HG03064 (cell line): ENCODE measurements around the gene NBPF19.
"Not testable (repeated sequence)": the region's sequence is repeated elsewhere in the genome, so short reads cannot be mapped to it uniquely, and the experiment has no call there.

Experiments
- ATAC-seq: cut with Tn5 transposase; IDR thresholded peaks from one replicate; pipeline ENCODE4 v1.9.1; 2021; ENCODE audit warnings: low read depth; ENCODE audit not compliant: unreplicated experiment

The NBPF19 gene, protein sequence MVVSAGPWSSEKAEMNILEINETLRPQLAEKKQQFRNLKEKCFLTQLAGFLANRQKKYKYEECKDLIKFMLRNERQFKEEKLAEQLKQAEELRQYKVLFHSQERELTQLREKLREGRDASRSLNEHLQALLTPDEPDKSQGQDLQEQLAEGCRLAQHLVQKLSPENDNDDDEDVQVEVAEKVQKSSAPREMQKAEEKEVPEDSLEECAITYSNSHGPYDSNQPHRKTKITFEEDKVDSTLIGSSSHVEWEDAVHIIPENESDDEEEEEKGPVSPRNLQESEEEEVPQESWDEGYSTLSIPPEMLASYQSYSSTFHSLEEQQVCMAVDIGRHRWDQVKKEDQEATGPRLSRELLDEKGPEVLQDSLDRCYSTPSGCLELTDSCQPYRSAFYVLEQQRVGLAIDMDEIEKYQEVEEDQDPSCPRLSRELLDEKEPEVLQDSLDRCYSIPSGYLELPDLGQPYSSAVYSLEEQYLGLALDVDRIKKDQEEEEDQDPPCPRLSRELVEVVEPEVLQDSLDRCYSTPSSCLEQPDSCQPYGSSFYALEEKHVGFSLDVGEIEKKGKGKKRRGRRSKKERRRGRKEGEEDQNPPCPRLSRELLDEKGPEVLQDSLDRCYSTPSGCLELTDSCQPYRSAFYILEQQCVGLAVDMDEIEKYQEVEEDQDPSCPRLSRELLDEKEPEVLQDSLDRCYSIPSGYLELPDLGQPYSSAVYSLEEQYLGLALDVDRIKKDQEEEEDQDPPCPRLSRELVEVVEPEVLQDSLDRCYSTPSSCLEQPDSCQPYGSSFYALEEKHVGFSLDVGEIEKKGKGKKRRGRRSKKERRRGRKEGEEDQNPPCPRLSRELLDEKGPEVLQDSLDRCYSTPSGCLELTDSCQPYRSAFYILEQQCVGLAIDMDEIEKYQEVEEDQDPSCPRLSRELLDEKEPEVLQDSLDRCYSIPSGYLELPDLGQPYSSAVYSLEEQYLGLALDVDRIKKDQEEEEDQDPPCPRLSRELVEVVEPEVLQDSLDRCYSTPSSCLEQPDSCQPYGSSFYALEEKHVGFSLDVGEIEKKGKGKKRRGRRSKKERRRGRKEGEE (N-terminal part only)

DNA sequence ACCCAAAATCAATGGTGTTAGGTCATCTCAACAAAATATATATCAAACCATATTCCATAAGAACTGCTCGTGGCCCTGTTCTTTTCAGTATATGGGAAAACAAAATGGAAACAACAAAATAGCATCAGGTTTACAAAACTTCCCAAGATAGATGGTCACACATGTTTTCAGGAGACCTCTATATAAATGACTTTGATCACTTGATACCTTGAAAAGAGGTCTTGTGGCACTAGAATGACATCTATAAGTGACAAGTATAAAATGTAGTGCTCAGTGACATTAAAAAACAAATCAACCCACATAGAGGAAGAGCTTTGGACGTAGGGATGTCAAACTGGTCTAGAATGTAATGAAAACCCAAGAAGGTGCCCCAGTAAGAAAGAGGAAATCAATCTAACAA, at the start of gene NBPF19:
TSS of gene NBPF19 (plus strand) at position 301 of the 400 bp plus-strand sequence. CDS start 888 bp downstream, outside the sequence.
- ATAC-seq = not testable (repeated sequence)

DNA sequence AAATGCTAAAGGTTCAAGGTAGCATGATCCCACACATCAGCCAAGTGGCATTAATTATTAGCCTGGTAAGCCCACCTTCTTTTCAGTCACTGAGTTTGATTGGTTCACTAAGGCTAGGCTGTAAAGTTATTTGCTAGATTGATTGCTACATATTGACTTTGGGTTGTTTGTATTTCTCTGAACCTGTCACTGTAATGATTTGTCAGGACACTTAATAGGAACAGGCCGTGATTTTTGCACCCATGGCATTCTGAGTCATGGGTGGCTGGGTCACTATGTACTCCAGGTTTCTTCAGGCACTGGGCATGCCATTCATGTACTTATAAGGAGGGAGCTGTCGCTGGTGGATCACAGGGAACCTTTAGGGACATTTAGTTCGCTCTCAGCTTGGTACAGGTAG, 46.5 kb upstream of the NBPF19 start:
- ATAC-seq = not testable (repeated sequence)

DNA sequence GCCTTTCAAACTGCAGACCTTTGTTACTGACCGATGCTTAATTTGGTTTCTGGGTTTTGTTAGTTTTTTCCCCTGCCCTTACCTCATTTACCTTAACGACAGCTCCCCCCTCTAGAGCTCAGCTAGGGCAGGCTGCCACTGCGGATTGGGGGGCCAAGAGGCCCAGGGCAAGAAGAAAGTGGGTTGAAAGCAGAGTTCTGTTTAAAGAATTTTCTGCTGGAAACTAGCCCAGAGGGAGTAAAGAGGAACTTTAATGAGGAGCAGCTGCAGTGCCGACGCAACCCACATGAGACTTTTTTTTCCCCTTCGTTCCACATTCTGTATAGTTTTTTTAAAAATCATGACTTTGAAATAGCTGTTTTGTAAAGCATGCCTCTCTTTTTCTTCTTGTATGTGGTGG, 29.4 kb upstream of the NBPF19 start:
- ATAC-seq = not testable (repeated sequence)

DNA sequence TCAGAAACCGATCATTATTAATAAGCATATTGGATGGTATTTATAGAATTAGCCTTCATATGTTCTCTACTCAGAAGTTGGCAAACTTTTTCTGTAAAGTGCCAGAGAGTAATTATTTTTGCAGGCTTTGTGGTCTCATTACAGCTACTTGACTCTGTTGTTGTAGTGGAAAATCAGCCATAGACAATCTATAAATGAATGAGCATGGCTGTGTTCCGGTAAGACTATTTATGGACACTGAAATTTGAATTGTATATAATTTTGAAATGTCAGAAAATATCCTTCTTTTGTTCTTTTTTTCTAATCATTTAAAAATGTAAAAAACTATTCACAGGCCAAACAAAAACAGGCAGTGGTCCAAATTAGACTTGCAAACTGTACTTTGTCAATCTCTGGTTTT, 22.6 kb upstream of the NBPF19 start:
- ATAC-seq = not testable (repeated sequence)

DNA sequence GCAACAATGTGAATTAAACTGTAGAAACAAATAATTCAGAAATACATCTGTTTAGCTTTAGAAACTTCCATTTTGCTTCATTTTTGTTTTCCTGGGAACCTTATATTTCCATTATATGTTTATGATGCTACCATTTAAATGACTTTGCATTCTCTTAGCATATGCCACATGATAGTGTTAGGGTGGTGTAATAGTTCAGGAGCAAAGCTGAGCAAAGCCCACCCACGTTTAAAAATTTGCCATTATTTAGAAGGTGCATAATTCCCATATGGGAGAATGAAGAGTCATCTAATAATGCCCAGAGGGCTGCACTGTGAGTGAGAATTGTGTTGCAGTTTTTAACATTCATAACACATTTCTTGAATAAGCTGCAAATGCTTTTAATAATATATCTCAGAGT, 22.2 kb upstream of the NBPF19 start:
- not testable (repeated sequence) for ATAC-seq

DNA sequence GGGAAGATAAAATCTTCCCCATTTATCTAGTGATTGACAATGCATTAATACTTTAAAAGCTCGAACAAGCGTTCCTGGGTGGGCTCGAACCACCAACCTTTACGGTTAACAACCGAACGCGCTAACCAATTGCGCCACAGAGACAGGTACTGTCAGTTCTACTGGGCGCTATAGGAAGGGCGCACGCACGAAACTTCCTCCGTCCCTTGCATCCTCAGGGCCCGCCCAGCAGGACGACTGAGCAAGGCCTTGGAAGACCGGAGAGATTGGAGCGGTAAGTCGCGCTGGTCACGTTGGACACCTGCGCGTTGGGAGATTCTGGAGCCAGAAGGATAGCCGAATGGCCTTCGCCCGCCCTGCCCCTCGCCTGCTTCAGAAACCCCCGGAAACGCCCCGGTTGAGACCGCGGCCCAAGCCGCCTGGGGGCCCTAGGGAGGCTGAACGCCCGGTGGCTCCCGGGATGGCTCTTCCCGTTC, 83.5 kb downstream of the NBPF19 start:
- not testable (repeated sequence) for ATAC-seq

DNA sequence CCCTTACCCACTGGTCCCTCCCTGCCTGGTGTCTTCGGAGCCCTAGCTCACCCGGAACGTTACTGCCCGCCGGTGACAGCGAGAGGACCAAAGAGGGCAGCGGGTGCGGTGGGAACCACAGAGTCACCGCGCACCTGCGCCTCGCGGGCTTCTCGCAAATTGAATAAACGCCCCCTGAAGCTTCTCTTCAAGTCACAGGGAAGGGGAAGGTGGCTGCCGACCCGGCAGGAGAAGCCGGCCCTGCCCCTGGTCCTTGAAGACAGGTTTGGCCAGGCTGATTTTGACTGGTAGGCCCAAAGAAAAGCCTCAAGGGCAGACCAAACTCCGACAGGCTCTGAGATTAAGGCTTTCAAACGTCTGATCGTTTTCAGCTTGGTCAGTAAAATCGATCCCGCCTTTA, 87.0 kb downstream of the NBPF19 start:
- ATAC-seq = not testable (repeated sequence)

DNA sequence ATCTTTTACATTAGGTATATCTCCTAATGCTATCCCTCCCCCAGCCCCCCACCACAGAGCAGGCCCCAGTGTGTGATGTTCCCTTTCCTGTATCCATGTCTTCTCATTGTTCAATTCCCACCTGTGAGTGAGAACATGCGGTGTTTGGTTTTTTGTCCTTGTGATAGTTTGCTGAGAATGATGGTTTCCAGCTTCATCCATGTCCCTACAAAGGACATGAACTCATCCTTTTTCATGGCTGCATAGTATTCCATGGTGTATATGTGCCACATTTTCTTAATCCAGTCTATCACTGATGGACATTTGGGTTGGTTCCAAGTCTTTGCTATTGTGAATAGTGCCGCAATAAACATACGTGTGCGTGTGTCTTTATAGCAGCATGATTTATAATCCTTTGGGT, 90.6 kb downstream of the NBPF19 start:
- ATAC-seq = not testable (repeated sequence)

DNA sequence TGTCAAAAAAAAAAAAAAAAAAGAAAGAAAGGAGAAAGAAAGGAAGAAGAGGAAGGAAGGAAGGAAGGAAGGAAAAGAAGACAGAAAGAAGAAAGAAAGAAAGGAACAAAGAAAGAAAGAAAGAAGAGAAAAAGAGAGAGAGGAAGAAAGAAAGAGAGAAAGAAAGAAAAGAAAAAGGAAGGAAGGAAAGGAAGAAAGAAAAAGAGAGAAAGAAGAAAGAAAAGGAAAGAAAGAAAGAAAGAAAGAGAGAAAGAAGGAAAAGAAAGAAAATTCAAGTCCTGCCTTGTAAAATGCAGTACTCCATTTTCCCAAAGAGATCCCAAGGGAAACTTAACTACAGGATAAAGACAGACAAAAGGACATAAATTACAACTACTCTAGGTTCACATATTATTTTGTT, 97.9 kb downstream of the NBPF19 start:
- not testable (repeated sequence) for ATAC-seq

DNA sequence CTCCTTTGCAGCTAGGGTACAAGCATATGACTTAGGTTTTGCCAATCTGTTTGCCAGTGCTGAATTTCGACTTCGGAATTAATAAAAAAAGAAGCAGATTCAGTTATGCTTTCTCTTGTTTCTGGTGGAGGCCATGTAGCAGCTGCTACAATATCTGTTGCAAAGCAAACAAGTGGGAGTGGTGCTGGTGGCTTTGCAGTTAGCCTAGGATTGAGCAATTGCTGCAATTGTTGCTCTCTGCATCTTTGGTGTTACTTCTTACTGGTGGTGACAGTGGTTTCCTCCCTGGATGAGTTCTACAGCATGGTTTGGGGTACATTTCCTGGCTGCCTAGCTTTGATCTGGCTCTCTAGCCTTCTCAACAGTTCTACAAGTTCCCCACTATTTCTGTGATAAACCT, 110.7 kb downstream of the NBPF19 start:
- ATAC-seq = not testable (repeated sequence)
